GM18519 (cell line): Measurements from ENCODE around the gene VAV2.

Experiments
- ATAC-seq: cut with Tn5 transposase; IDR thresholded peaks from one replicate; pipeline ENCODE4 v1.9.1; 2021; ENCODE audit warnings: mild to moderate bottlenecking, moderate library complexity; ENCODE audit not compliant: unreplicated experiment, low FRiP score

Gene VAV2

DNA sequence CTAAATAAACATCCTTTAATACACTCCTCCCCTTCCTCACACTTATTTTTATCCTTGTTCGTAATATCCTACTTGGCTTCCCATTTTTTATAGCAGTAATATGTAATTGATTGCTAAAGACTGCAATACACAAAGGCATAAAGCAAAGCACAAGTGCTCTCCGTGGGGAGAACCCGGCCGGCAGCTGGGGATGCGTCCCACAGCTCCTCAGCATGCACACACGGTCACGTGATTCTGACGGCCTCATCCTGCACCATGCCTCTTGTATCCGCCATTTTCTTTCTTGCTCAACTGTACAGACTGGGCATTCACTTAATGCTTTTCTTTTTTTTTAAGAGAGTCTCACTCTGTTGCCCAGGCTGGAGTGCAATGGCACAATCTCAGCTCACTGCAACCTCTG, 36.0 kb upstream of the VAV2 start:
- ATAC-seq = no peak

DNA sequence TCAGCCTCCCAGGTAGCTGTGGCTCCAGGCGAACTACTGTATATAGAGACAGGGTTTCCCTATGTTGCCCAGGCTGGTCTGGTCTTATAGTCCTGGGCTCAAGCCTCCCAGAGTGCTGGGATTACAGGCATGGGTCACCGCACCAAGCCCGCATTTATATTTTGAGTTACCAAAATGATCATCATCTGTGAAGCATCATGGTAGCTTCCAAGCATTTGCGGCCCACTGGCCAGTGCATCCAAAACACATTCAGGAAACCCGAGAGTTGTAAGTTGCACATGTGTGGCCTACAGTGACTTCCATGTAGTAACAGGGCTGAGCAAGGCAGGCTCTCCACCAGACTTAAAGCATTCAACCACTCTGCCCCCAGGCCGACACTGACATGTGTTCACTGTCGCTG, 35.4 kb upstream of the VAV2 start:
- ATAC-seq = no peak

DNA sequence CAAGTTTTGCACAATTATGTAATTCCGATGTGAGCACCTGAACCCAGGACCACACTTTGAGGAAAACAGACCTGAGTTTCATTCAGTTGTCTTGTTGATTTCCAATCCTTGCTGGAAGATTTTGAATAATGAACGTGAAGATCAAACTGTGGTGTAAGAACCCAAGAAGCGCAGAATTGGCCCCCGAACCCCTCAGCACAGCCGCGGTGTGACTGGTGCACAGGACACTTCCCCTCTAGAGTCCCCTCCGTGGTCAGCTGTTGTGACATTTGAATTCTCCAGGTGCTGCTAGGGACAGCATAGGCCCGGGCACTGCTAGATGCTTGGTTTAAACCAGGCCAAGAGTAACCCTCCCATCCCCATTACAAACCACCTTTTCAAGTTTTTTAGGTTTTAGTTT, 34.9 kb upstream of the VAV2 start:
- no peak for ATAC-seq

DNA sequence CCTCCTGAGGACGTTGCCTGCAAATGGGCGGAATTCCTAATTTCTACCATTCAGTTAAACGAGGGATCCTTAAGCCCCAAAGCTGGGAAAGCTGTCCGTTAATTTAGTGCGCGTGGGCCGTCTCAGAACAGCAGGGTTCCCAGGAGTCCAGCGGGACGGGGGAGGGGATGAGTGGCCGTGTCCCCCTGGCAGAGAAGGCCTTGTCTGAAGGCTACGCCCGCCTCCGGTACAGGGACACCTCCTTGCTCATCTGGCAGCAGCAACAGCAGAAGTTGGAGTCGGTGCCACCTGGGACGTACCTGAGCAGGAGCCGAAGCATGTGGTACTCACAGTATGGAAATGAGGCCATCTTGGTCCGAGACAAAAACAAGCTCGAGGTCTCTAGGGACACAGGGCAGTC, 34.5 kb upstream of the VAV2 start:
- ATAC-seq = no peak

DNA sequence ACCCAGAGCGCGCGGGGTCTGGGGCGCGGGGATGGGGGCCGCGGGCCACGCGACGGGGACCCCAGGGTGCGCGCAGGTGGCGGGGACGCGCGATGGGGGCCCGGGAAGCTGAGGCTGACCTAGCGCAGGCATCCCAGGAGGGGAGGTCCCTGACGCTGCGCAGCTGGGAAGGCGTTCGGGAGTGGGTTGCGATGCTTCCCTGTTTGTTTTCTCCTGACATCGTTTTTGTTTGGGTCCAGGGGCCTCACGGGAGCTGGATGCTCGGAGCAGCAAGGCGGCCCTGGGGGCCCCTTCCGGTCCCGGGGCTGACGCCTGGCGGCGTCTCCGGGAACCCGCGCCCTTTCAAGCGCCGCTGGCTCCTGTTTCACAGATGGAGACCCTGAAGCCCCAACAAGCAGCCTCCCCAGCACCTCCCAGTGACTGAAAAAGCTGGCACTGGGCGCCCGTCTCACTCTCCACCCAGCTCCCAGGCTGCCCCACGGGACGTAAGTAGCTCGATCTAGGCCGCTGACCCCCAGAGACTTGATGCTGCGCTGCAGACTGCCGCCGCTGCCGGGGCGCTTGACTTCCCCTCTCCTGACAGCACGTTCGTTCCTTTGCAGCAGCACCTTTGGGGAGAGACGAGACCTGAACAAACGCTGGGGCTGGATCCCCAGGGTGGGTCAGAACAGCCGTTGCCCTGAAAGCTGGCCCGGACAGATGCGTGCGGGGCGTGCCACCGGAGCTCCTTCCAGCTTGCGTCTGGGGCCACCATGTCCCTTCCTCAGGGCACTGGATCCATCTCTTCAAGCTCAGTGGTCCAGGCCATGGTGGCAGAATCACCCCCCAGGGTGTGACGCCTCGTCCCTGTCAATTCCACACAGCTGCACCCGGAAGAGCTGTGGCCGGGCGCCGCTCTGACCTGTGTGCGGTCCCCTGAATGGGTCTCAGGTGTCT, 33.8 kb upstream of the VAV2 start:
- peak; percentile 13 for ATAC-seq

DNA sequence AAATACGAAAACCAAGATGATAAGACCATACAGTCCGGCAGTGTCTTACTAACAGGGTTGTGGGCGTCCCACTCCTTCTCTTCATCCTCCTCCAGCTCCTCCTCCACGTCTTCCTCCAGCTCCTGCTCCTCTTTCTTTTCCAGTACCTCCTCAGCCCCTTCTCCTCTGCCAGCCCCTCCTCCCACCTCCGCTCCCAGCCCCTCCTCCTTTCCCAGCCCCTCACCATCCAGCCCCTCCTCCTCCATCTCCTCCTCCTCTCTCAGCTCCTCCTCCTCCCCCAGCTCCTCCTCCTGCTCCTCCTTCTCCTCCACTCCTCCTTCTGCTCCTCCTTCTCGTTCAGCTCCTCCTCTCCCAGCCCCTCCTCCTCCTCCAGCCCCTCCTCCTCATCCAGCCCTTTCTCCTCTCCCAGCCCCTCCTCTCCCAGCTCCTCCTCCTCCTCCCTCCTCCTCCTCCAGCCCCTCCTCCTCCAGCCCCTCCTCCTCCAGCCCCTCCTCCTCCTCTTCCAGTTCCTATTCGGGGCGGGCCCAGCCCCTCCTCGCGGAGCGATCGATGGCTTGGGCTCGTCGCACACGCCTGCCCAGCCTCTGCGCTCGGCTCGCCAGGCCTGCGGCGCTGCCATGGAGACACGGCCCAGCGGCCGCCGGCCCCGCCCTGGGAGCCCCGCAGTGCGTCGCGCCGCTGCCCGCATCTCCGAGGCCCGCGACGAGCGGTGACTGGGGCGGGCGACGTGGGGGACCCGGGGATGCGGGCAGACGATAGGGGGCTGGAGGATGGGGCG, 32.9 kb upstream of the VAV2 start, which contains the start of gene BRD3OS:
TSS of gene BRD3OS (plus strand) at position 654 of the 778 bp plus-strand sequence. CDS start 1,267 bp downstream, outside the sequence.
- ATAC-seq = peak; percentile 77

DNA sequence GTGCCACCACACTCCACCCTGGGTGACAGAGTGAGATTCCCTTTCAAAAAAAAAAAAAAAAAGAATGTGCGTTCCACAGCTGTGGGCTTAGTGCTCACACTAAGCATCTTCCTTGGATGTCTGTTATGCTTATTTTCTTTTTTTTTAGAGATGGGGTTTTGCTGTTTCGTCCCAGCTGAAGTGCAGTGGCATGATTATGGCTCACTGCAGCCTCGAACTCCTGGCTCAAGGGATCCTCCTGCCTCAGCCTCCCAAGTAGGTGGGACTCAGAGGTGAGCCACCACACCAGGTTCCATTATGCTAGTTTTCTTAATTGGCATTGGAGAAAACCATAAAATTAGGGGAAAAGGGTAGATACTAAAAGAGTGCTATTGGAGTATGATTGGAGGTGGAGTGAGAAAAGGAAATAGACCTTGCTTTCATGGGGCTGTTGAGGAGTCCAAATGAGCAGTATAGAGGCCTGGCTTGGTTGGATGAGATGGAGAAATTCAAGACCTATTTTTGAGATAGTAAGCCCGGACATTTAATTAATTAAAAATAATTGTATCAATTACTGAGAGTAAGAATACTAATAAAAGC, 32.2 kb upstream of the VAV2 start:
- ATAC-seq = no peak

DNA sequence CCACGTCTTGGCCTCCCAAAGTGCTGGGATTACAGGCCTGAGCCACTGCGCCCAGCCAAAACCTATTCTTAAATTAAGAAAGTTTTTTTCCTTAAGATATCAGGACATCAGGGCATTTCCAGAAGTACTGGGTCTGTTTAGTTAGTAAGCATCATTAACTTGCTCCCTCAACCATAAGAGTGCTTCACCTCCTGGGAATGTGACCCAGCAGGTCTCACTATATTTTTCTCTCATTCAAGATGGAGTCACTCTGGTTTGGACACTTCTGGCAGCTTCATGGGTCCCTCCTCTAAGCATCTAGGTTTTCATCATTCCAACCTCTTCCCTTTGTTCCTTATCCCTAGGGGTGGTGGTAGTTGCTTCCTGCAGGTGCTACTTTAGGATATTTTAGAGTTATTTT, 22.8 kb upstream of the VAV2 start:
- ATAC-seq = no peak

DNA sequence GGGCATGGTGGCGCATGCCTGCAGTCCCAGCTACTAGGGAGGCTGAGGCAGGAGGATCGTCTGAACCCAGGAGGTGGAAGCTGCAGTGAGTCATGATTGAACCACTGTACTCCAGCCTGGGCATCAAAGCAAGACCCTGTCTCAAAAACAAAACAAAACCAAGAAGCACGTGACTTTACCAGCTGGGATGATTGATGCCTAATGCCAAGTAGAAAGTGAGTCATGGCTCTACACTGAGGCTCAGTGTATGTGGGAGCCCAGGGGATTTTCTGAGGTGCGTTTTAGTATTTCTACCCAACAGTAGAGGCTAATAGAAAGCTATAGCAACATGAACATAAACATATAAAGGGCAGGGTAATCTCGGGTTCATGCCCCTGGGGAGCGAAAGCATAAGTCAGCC, 19.3 kb upstream of the VAV2 start:
- ATAC-seq = no peak

DNA sequence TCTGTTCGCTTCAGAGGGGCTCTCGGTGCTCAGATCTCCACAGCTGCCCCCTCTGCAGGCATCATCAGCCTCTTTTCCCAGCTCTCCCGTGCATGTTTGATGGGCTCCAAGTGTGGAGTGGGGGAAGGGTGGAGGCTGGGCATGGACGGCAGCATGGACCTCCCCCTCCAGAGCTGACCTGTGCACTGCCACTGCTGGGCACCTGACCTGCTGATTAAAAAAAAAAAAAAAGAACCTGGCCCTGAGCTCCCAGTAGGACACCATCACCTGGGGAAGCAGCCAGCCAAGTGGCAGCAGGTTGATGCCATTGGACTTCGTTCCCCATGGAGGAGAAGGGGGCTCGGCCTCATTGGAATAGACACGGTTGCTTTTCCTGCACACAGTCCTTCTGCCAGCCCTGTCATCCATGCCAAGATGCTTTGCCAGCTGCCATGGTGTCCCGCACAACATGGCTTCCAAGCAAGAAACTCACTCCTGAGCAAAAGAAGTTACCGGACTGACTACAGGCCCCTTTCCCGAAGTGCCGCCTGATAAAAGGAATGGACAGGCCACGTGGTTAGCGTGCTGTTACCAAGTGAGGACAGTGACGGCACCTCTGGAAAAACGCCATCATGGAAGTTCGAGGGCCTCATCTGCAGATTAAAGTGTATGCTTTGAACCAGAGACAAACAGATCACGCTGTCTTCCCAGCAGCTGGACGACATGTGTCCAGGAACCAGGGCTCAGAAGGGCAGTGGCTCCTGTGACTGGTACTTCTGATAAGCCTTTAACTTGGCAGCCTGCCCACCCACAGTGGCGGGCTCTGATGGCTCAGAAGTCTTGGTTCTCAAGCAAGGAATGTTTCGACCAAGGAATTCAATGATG, 18.4 kb upstream of the VAV2 start:
- no peak for ATAC-seq

DNA sequence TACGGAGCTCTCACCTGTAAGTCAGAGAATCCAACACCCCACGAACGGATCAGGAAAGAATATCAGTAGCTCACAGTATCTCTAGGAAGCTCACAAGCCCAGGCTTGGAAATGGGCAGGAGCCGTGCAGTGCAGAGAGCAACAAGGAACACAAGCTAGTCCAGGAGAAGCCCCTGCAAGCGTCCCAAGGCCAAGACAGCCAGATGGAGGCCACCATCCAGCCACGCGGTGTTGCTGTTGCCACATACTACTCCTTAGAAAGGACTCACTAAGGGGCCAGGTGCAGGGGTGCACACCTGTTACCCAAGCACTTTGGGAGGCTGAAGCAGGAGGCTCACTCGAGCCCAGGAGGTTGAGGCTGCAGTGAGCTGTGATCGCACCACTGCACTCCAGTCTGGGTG, 15.4 kb upstream of the VAV2 start:
- no peak for ATAC-seq

DNA sequence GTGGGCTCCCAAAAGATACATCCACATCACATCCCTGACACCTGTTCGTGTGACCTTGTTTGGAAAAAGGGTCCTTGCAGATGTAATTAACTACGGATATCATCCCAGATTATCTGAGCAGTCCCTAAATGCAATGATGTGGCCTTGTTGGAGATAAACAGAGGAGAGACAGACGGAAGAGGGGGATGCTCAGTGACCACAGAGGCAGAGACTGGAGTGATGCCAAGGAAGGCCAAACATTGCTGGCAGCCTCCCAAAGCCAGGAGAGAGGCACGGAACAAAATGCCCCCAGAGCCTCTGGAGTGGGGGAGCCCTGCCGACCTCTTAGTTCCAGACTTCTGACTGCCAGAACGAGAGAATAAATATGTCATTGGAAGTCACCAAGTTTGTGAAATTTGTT, 15.0 kb upstream of the VAV2 start:
- ATAC-seq = no peak

DNA sequence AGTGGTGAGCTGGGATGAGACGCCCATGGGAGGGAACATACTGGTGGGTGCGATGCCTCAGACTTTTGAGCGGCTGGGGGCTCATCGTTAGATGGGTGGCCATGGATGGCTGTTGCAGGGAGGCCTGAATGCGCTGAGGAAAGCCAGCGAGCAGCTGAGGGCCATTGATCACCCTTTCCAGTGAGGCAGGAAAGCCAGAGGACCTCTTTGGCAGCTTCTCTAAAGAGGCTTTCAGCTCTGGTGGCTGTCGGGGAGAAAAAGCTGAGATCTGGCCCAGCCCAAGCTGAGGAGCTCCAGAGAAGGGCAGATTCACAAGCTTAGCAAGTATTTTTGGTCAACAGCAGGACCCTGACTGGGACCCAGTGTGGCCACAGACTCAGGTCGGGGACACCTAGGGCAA, 13.3 kb upstream of the VAV2 start:
- ATAC-seq = no peak

DNA sequence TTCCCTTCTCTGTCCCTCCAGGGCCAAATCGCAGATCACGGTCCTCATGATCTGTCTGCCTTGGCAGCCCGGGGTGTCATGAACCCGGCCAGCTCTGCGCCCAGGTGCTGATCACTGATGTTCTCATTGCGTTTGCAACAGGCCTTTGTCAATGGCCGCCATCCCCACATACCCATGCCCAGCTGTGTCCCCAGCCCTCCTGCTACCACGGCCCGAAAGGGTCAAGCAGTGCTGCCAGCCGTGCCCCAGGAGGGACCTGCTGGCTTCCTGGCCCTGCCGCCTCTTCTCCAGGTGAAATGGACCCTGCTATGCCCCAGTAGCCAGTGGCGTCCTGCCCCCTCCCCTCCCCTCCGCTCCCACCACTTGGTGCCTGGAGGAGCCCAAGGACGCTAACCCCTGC, 12.8 kb upstream of the VAV2 start:
- no peak for ATAC-seq

DNA sequence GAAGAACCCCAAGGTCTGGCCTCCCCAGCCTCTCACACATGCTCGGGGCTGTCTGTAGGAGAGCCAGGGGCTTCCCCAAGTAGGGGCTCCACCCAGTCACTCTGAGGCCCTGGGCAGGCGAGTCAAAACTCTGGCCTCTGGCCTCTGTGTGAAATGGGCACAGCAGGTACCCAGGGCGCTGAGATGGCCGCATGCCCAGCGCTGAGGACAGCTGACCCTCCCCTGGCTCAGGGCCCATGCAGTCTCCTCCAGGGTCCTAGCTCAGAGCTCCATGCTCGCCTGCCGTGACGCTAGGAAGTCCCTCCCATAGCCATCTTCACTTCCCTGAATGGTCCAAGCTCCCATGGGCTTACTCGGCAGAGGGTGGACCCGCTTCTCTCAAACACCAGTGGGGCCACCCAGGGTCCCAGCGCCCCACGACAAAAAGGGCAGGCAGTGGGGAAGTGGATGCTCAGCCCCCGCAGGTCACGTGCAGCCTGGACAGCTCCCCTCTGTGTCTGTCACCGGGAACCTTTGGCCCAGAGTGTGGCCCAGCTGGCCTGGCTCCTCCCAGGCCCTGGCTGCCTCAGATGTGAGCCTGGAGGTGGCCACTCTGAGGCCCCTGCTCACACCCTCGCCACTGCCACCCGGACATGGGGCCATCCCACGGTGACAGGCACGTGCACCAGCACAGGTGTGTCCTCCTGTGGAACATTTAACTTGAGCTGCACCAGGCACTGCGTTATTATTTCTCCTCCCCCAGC, 12.2 kb upstream of the VAV2 start:
- no peak for ATAC-seq

DNA sequence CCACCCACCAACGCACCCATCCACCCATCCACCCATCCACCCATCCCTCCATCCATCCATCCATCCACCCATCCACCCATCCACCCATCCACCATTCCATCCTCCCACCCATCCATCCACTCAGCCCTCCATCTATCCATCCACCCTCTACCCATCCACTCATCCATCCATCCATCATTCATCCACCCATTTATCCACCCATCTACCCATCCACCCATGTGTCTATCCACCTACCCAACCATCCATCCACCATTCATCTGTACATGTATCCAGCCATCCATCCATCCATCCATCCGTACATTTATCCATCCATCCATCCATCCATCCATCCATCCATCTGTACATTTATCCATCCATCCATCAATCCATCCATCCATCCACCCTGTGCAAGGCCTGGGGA, 11.1 kb upstream of the VAV2 start:
- ATAC-seq = no peak

DNA sequence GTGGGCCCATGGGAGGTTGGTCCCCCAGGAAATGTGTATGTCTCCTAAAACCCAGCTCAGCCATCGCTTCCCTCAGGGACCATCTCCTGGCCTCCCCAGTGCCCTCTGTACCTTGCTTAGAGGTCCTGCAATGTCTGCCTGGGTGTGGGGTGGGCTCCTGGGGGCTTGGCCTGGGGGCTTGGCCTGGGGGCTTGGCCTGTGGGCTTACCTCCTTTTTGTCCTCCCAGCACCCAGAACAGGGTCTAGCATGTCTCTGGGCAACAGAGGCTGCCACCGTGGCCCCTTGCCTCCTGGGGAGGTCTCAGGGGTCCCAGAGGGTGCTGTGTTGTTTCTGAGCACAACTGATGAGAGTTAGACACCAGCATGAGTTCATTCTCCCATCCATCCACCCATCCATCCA, 10.7 kb upstream of the VAV2 start:
- no peak for ATAC-seq

DNA sequence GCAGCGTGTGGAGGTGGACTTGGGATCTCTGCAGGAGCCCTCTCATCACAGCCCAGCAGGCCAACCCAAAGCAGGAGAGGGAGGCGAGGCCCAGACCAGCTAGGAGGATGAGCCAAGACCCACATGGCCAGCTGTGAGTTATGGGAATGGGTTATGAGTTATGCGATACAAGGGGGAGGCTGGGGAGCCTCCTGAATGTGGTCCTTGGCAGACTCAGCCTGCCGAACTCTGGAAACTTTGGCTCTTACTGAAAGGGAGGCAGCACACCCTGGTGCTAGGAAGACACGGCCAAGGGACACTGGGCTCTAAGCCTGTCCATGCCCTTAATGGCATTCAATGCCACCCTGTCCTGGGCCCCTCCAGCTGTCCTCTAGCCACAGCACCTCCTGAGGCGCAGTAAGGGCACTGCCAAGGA, 7.7 kb upstream of the VAV2 start:
- no peak for ATAC-seq

DNA sequence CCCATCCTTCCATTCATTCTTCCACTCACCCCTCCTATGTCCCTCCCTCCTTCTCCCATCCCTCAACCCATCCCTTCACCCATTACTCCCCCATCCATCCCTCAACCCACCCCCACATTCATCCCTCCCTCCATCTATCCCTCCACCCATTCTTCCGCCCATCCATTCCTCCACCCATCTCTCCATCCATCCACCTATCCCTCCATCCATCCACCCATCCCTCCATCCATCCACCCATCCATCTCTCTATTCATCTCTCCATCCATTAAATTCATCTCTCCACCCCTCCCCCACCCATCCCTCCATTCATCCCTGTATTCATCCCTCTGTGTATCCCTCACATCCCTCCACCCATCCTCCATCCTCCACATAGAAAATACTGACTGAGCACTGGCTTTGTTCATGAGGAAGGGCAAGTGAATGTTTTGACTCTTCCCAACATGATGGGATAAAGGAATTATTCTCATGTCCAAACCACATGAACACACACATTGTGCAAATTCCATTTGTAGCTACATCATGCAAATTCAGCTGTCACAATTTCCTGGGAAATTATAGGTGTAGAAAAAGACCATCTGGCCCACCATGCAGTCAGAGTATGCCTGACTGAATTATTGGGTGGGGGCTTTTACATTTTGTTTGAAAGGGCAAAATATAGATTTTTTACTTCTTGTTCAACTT, 6.9 kb upstream of the VAV2 start:
- ATAC-seq = no peak
